Brain microvascular endothelial cell (primary cell): ENCODE data around the gene TMEM208.

Experiments used
- DNase-seq: peaks from one replicate; pipeline ENCODE4 v3.0.0-alpha.2; 2020
- H3K27ac ChIP-seq: fragments of 250-450 bp; sonication (Bioruptor Pico); 2 replicates; pipeline ENCODE4 v1.5.1; 2020; ENCODE audit warnings: mild to moderate bottlenecking, moderate library complexity
- H3K27me3 ChIP-seq: fragments of 250-450 bp; sonication (Bioruptor Pico); replicated peaks from 2 replicates; pipeline ENCODE4 v1.5.1; 2020; ENCODE audit warnings: mild to moderate bottlenecking
- H3K36me3 ChIP-seq: fragments of 250-450 bp; sonication (Bioruptor Pico); replicated peaks from 2 replicates; pipeline ENCODE4 v1.5.1; 2020; ENCODE audit warnings: mild to moderate bottlenecking
- H3K4me3 ChIP-seq: 2 replicates; pipeline ENCODE4 v1.5.1; 2011; ENCODE audit warnings: low read depth, mild to moderate bottlenecking, control low read depth, low read length, moderate library complexity
- CTCF ChIP-seq: IDR thresholded peaks from 2 replicates; pipeline ENCODE4 v1.5.1; 2011; ENCODE audit warnings: low read depth, mild to moderate bottlenecking, moderate library complexity, low read length, control low read depth, inconsistent platforms; ENCODE audit errors: missing control alignments
- in situ Hi-C: cut with HindIII; loops from 2 replicates; pipeline ENCODE4 v1.10.0; 2017; ENCODE audit warnings: low sequenced_read_pairs, low pct_ligation_motif_present

Gene TMEM208

GRCh38 chr16:67238278-67238575, 11.3 kb downstream of the TMEM208 start:
- in situ Hi-C loops, result no loop called here
- no peak overlapping the region for H3K27ac ChIP-seq
- no peak for TF ChIP-seq CTCF
- H3K27me3 ChIP-seq, result no peaks in the 10 kb centered on the region
- DNase-seq, result no peak
- peaks cover 57% of the 10 kb centered on the region for H3K36me3 ChIP-seq
- no peak overlapping the region for H3K4me3 ChIP-seq

- Histone ChIP-seq H3K27ac (no peak overlapping the region), H3K4me3 (no peak overlapping the region), H3K36me3 (peaks cover 53% of the 10 kb centered on the region), H3K27me3 (no peaks in the 10 kb centered on the region)
- DNase-seq, result no peak
- TF ChIP-seq CTCF, result no peak
- in situ Hi-C loops, result no loop called here
Measured at GRCh38 chr16:67238806-67239470, 12.0 kb downstream of the TMEM208 start.

GRCh38 chr16:67240506-67240905, 13.6 kb downstream of the TMEM208 start:
- H3K27me3 ChIP-seq, result no peaks in the 10 kb centered on the region
- H3K4me3 ChIP-seq, result no peak overlapping the region
- H3K27ac ChIP-seq, result peak overlapping the region; percentile 70
- no peak for TF ChIP-seq CTCF
- DNase-seq, result peak; percentile 22
- peaks cover 40% of the 10 kb centered on the region for H3K36me3 ChIP-seq
- in situ Hi-C loops, result no loop called here

GRCh38 chr16:67241008-67241900, 14.3 kb downstream of the TMEM208 start:
- Histone ChIP-seq H3K4me3 (no peak overlapping the region), H3K27ac (peak overlapping the region; percentile 70), H3K36me3 (peaks cover 33% of the 10 kb centered on the region), H3K27me3 (no peaks in the 10 kb centered on the region)
- no peak for TF ChIP-seq CTCF
- peak; percentile 79 for DNase-seq
- in situ Hi-C loops, result no loop called here

- Histone ChIP-seq H3K4me3 (no peak overlapping the region), H3K36me3 (peaks cover 25% of the 10 kb centered on the region), H3K27me3 (no peaks in the 10 kb centered on the region), H3K27ac (peak overlapping the region; percentile 70)
- TF ChIP-seq CTCF, result no peak
- no peak for DNase-seq
- in situ Hi-C loops, result no loop called here
Measured at GRCh38 chr16:67242138-67242730, 15.3 kb downstream of the TMEM208 start.
